Measurements from ENCODE around the gene C2CD4D. TPM values are rescaled to one million over a fixed set of nuclear protein-coding genes. Genes with fewer than 3 reads are reported as not detected.

Gene C2CD4D
- total and polyA plus RNA-seq, 2 of the 13 experiments (the other 11 are each of a cell fraction or from before 2014, with no cell fraction given), result not detected

GRCh38 chr1:151832318-151832980 lies 7.2 kb downstream of the C2CD4D start (continued):
- TF ChIP-seq ZHX2 (IDR thresholded peaks at IDR 0.05; ENCODE audit: low read depth) (0 out of 2 replicates have a peak, but pooled peaks have one; percentile 18), ZHX2 (CRISPR knock-in tag; IDR thresholded peaks at IDR 0.05; ENCODE audit: borderline replicate concordance) (no peak), ZNF326 (CRISPR knock-in tag; IDR thresholded peaks at IDR 0.05; ENCODE audit: borderline replicate concordance) (no peak), MNT (IDR thresholded peaks at IDR 0.05) (peak; percentile 98), RXRB (CRISPR knock-in tag; IDR thresholded peaks at IDR 0.05; ENCODE audit: borderline replicate concordance) (peak; percentile 58), HIVEP1 (CRISPR knock-in tag; IDR thresholded peaks at IDR 0.05) (no peak), MLLT10 (CRISPR knock-in tag; IDR thresholded peaks at IDR 0.05) (no peak), FOXK2 (IDR thresholded peaks at IDR 0.05) (peak; percentile 83), ZNF687 (CRISPR knock-in tag; IDR thresholded peaks at IDR 0.05) (peak; percentile 97), SP2 (CRISPR knock-in tag; IDR thresholded peaks at IDR 0.05) (no peak), FOXC1 (CRISPR knock-in tag; IDR thresholded peaks at IDR 0.05; ENCODE audit: borderline replicate concordance) (peak; percentile 64; the same call in 1 of the 2 replicates), SMYD3 (CRISPR knock-in tag; IDR thresholded peaks at IDR 0.05) (no peak), ZZZ3 (CRISPR knock-in tag; IDR thresholded peaks at IDR 0.05; ENCODE audit: borderline replicate concordance) (no peak), BRCA1 (CRISPR knock-in tag; IDR thresholded peaks at IDR 0.05) (no peak), LCORL (IDR thresholded peaks at IDR 0.05) (peak; percentile 56; the same call in 1 of the 2 replicates), LCORL (CRISPR knock-in tag; IDR thresholded peaks at IDR 0.05) (peak; percentile 60; the same call in 1 of the 2 replicates), SOX13 (IDR thresholded peaks at IDR 0.05) (no peak), SOX13 (CRISPR knock-in tag; conservative IDR thresholded peaks at IDR 0.05 in 1 of 2, IDR thresholded peaks at IDR 0.05 in 1 of 2) (peak in 1 of 2 experiments; percentile 55; a peak in 1 of 4 replicates), ZNF546 (CRISPR knock-in tag; conservative IDR thresholded peaks at IDR 0.05) (0 out of 2 replicates have a peak, but pooled peaks have one; percentile 34)

Data from HepG2 (cell line).